Activated CD4-positive, alpha-beta memory T cell treated with anti-CD3 and anti-CD28 coated beads, Interleukin-2, amount 10 ng/mL, durations not matched to agents 7 days and 5 days (primary cell): ENCODE measurements around the gene PBX1. TPM values are rescaled to one million over a fixed set of nuclear protein-coding genes. Genes with fewer than 3 reads are reported as not detected.
"Not testable (repeated sequence)": the region's sequence is repeated elsewhere in the genome, so short reads cannot be mapped to it uniquely, and the experiment has no call there.

Experiments used
- CTCF ChIA-PET: fragments of 350-600 bp; sonication (Branson Sonifier 250); formaldehyde crosslinking; loops from one replicate; lab custom pipeline; 2021; ENCODE audit warnings: antibody characterized with exemption, inconsistent platforms; lab: Charles Lee
- POLR2A ChIA-PET: fragments of 350-600 bp; sonication (Branson Sonifier 250); formaldehyde crosslinking; loops from one replicate; lab custom pipeline; 2021; ENCODE audit warnings: antibody characterized with exemption; lab: Charles Lee
- DNase-seq: peaks from one replicate; pipeline ENCODE4 v3.0.0-alpha.2; 2020
- H3K27ac Mint-ChIP-seq: one replicate; pipeline ENCODE4 v1.8.0; 2021; ENCODE audit warnings: mild to moderate bottlenecking, mixed read lengths
- H3K27me3 Mint-ChIP-seq: one replicate; pipeline ENCODE4 v1.8.0; 2021; ENCODE audit warnings: mixed read lengths
- H3K36me3 Mint-ChIP-seq: one replicate; pipeline ENCODE4 v1.8.0; 2021; ENCODE audit warnings: low read depth, mixed read lengths
- H3K4me1 Mint-ChIP-seq: one replicate; pipeline ENCODE4 v1.8.0; 2021; ENCODE audit warnings: mixed read lengths
- H3K4me3 Mint-ChIP-seq: one replicate; pipeline ENCODE4 v1.8.0; 2021; ENCODE audit warnings: mild to moderate bottlenecking, mixed read lengths
- H3K9me3 Mint-ChIP-seq: one replicate; pipeline ENCODE4 v1.8.0; 2021; ENCODE audit warnings: mixed read lengths
- total RNA-seq, 2 experiments: library from RNA; stranded (reverse); gene quantifications; one replicate each; pipeline ENCODE4 v1.2.3, GENCODE V29; 2021

The PBX1 gene
- total RNA-seq, 2 experiments from 2014 or later, result 0.18 to 0.23 TPM

DNA sequence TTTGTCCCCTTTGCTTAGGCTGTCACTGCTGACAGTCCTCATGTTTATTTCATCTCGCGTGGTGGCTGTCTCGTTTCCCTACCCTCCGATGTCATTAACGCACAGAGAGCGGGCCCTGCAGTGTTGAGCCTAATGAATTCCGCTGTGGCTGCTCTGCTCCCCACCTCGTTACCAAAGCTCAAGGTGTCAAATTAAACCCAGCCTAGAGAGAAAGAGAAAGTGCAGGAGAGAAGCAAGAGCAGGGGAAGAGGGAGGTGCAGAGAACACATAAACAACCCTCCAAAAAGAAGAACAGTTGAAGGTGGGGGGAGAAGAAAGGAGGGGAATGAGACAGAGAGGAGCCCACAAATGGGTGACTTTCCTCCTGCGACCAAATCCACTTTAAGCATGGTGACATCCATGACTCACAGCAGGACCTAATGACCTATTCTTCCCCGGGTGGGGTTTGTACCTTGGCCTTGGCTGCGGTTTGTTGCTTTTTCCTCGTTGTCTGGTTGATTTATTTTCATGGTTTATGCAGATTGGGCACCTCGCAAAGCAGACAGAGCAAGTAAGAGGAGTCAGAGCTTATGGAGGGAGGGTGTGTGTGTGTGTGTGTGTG is 92.5 kb downstream of the PBX1 start:
- POLR2A ChIA-PET, result interaction anchor here (0.5 kb wide), 1 partner anchor 253 kb away, joined by 3 read pairs; no protein-coding TSS in a partner anchor
- H3K4me1 Mint-ChIP-seq, result peaks cover 1% of the 10 kb centered on the region
- H3K27me3 Mint-ChIP-seq, result no peaks in the 10 kb centered on the region
- H3K9me3 Mint-ChIP-seq, result no peaks in the 10 kb centered on the region
- CTCF ChIA-PET, result no interaction called here
- no peaks in the 10 kb centered on the region for H3K36me3 Mint-ChIP-seq
- H3K27ac Mint-ChIP-seq, result no peak overlapping the region
- no peak for DNase-seq
- H3K4me3 Mint-ChIP-seq, result no peak overlapping the region

DNA sequence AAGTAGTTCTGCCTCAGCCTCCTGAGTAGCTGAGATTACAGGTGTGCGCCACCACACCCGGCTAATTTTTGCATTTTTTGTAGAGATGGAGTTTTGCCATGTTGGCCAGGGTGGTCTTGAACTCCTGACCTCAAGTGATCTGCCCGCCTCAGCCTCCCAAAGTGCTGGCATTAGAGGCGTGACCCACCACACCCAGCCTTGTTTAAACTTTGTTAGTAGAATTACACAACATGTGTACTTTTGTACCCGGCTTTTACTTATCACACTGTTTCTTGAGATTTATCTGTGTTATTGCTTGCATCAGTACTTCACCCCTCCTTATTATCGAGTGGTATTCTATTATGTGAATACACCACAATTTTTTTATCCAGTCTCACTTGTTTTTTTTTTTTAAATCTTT is 94.0 kb downstream of the PBX1 start:
- H3K27ac Mint-ChIP-seq, H3K4me1 Mint-ChIP-seq, CTCF ChIA-PET, H3K27me3 Mint-ChIP-seq, DNase-seq, H3K36me3 Mint-ChIP-seq, POLR2A ChIA-PET, H3K4me3 Mint-ChIP-seq, H3K9me3 Mint-ChIP-seq: not testable (repeated sequence)

DNA sequence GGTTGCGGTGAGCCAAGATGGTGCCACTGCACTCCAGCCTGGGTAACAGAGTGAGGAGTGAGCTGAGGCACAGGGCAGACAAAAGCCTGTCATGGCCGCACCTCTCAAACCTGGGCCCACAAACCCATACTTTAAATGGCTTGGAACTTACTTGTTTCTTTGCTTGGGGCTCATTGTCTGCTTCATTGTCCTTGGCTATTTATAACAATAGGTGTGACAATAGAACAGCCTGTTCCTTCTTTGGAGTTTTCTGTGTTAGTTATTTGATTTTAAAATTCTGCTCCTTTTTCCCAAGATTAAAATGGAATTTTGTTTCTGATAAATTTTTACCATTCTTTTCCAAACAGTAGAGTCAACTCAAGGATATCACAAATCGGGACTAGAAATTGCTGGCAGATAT is 94.7 kb downstream of the PBX1 start:
- Mint-ChIP-seq H3K9me3 (no peaks in the 10 kb centered on the region), H3K4me3 (no peak overlapping the region), H3K27me3 (no peaks in the 10 kb centered on the region), H3K27ac (no peak overlapping the region), H3K36me3 (no peaks in the 10 kb centered on the region), H3K4me1 (peaks cover 1% of the 10 kb centered on the region)
- POLR2A ChIA-PET, result no interaction called here
- CTCF ChIA-PET, result no interaction called here
- DNase-seq, result no peak

DNA sequence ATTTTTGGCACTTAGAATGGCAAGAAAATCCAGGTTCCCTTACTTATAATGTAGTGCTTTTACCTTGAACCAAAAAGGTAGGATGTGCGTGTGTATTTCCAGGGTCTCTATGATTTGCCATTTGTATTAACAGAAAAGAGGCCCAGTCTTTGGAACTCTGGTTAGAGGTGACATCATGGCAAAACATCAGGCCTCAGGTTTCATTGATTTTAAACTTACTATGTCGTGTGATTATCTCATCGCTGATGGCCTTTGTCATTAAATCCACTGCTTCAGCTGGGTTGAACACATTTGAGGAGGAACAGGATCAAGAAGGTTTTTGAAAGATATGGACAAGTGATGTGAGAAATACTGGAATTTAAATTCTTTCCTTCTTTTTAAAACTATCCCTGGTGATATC is 95.2 kb downstream of the PBX1 start:
- no peak overlapping the region for H3K27ac Mint-ChIP-seq
- no peak overlapping the region for H3K4me3 Mint-ChIP-seq
- no peaks in the 10 kb centered on the region for H3K9me3 Mint-ChIP-seq
- ChIA-PET POLR2A (no interaction called here), CTCF (no interaction called here)
- peaks cover 1% of the 10 kb centered on the region for H3K4me1 Mint-ChIP-seq
- no peak for DNase-seq
- no peaks in the 10 kb centered on the region for H3K27me3 Mint-ChIP-seq
- no peaks in the 10 kb centered on the region for H3K36me3 Mint-ChIP-seq

DNA sequence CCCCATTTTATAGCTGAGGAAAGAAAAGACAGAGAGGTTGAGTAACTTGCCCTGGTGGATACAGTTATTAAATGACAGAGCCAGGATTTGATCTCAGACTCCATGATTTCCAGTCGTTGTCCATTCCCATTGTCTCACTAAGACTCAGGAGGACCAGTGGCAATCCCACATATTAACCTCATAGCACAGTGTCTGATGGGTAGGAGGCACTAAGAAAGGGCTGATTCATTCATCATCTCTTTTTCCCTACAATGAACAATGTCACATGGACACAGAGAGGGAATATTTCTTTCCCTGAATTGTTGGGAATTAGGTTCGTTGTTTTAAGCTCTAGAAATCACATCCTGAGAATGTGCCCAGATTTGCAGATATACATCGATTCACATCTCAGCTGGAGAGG is 99.9 kb downstream of the PBX1 start:
- H3K27me3 Mint-ChIP-seq, result no peaks in the 10 kb centered on the region
- ChIA-PET POLR2A (no interaction called here), CTCF (no interaction called here)
- H3K27ac Mint-ChIP-seq, result no peak overlapping the region
- H3K4me1 Mint-ChIP-seq, result peaks cover 7% of the 10 kb centered on the region
- H3K36me3 Mint-ChIP-seq, result no peaks in the 10 kb centered on the region
- H3K9me3 Mint-ChIP-seq, result no peaks in the 10 kb centered on the region
- H3K4me3 Mint-ChIP-seq, result no peak overlapping the region
- no peak for DNase-seq

DNA sequence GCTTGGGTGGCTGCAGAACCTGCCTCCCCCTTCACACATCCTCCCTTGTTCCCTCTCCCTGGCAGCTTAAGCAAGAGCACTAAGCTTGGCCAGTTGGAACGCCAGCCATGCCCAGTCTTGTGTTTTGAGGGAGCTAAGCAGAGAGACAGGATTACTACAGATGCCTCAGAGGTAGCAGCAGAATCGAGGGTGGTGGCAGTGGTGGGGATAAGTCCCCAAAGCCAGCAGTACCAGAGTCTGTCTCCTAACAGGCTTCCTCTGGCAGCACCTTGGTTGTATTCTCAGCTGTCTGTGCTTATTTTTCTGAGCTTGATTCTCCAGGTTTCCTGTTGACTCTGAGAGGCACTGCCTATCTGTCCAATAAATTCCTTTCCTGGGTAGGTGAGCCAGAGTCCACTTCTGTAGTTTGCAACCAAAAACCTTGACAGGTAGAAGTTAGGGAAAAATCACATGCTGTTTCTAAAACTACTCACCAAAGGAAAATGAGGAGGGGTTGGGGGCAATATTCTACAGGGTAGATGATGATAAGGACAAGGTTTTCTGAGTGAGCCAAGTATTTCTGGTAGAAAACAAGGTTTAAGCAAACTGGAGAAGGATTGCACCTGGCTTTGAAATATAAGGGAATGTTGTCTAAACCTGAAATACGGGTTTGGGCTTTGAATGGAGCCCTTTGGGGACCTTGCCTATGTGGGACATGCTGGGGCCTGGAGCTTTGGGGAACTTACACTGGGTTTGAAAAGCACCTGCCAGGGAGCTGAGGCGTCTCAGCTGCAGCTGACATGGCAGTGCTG is 100.8 kb downstream of the PBX1 start:
- ChIA-PET CTCF (no interaction called here), POLR2A (no interaction called here)
- no peaks in the 10 kb centered on the region for H3K27me3 Mint-ChIP-seq
- H3K27ac Mint-ChIP-seq, result no peak overlapping the region
- no peaks in the 10 kb centered on the region for H3K9me3 Mint-ChIP-seq
- peaks cover 7% of the 10 kb centered on the region for H3K4me1 Mint-ChIP-seq
- H3K4me3 Mint-ChIP-seq, result no peak overlapping the region
- no peak for DNase-seq
- H3K36me3 Mint-ChIP-seq, result no peaks in the 10 kb centered on the region

DNA sequence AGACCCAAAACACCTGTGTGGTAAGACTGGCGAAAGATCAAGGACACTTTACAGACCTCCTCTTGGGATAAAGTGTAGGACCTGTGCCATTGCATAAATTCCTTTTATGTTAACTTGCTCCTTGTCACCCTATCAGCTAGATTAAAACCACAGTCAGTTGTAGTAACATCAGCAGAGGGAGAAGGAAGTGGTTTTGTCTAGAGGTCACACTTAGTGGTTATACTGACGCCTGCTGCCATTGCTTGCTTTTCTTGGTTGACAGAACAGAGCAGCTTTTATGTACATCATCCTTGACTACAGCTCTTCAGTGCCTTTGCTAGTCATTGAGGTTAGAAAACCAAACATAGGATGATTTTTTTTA is 101.4 kb downstream of the PBX1 start:
- Mint-ChIP-seq H3K4me3 (no peak overlapping the region), H3K36me3 (no peaks in the 10 kb centered on the region), H3K27ac (no peak overlapping the region), H3K27me3 (no peaks in the 10 kb centered on the region), H3K4me1 (peaks cover 7% of the 10 kb centered on the region), H3K9me3 (no peaks in the 10 kb centered on the region)
- ChIA-PET CTCF (no interaction called here), POLR2A (no interaction called here)
- peak; percentile 16 for DNase-seq

DNA sequence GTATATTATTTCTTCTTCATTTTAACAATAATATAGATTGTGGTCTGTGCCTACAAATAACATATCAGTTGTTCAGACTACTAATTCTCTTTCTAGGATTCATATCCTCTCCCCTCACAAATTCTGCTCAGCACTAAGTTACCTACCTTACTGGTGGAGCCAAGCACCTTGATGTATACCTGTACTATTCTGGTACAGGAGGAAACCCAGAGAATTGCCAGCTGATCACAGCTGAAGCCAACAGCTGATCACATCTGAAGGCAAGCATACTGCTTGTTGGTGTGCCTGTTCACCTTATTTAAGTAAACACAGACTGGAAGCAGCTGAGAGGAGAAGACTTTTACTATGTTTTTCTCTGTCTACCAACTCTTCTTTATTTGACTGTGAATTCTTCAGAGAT is 101.8 kb downstream of the PBX1 start:
- no peaks in the 10 kb centered on the region for H3K9me3 Mint-ChIP-seq
- H3K4me3 Mint-ChIP-seq, result no peak overlapping the region
- peaks cover 7% of the 10 kb centered on the region for H3K4me1 Mint-ChIP-seq
- no peaks in the 10 kb centered on the region for H3K36me3 Mint-ChIP-seq
- H3K27ac Mint-ChIP-seq, result no peak overlapping the region
- DNase-seq, result no peak
- ChIA-PET POLR2A (no interaction called here), CTCF (no interaction called here)
- H3K27me3 Mint-ChIP-seq, result no peaks in the 10 kb centered on the region

DNA sequence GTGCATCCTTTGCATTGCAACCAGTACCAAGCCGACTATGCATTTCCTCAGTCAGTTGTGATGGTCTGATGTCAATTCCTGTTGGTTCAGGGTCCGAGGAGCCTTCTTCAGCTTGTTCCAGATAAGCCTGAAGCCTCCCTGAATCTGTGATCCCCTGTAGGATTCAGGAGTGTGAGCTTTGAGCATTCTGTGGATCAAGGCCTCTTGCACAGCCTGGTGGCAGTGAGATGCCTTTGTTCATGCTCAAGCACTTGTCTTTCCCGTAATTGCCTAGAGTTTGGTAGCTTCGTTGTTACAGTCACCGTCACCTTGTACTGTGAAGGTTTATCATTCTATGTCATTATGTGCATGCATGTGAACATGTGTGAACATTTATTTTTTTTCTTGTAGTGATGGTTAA is 103.5 kb downstream of the PBX1 start:
- no peak overlapping the region for H3K27ac Mint-ChIP-seq

DNA sequence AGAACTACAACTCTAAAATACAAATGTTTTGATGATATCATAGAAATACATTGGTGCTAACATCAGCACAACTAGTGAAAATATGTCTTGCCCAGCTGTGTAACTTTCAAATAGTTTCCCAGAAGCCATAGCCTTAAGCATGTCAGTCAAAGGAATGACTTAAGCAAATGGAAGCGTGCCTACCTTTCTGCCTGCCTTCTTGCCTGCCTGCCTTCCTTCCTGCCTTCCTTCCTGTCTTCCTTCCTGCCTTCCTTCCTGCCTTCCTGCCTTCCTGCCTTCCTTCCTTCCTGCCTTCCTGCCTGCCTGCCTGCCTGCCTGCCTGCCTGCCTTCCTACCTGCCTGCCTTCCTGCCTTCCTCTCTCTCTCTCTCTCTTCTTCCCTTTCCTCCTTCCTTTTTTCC is 104.0 kb downstream of the PBX1 start:
- Mint-ChIP-seq H3K9me3 (no peaks in the 10 kb centered on the region), H3K4me1 (peaks cover 7% of the 10 kb centered on the region), H3K4me3 (no peak overlapping the region), H3K27ac (no peak overlapping the region), H3K36me3 (no peaks in the 10 kb centered on the region), H3K27me3 (no peaks in the 10 kb centered on the region)
- no peak for DNase-seq
- ChIA-PET POLR2A (no interaction called here), CTCF (no interaction called here)

More for the DNA sequence above, 103.5 kb downstream of the PBX1 start:
- peaks cover 7% of the 10 kb centered on the region for H3K4me1 Mint-ChIP-seq
- no peaks in the 10 kb centered on the region for H3K27me3 Mint-ChIP-seq
- H3K9me3 Mint-ChIP-seq, result no peaks in the 10 kb centered on the region
- POLR2A ChIA-PET, result no interaction called here
- no peak for DNase-seq
- H3K36me3 Mint-ChIP-seq, result no peaks in the 10 kb centered on the region
- CTCF ChIA-PET, result no interaction called here
- no peak overlapping the region for H3K4me3 Mint-ChIP-seq

DNA sequence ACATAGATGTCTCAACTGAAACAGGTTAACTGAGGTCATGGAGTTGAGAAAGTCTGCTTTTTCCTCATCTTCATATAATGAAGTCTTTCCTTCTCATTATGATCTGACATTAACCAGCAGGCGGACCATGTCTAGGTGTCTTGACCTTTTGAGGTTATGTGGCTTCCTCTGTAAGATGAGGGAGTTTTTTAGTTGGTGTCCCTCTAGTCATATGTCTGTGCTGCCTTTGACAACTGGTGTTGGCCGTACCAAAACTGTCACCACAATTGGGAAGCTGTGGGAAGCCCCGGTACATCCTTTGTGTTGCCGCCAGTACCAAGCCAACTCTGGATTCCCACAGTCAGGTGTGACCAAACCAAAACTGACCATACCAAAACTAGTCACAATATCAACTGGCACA is 105.1 kb downstream of the PBX1 start:
- CTCF ChIA-PET, result no interaction called here
- no peak overlapping the region for H3K4me3 Mint-ChIP-seq

DNA sequence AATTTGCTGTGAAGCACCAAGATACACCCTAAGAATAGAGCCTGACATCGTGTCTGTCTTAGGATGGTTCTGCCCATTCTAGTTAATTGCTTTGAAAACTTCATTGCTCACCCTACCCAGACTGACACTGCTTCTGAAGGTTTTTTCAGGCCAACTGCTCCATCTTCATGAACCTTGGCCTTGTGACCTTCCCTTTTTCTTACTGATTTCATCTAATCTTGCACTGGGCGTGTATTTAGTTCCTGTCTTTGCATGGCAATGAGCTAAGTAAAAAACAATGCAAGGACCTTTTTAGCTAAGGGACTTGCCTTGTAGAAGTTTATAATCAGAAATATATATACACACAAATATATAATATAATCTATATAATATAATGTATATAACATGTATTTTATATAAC is 108.0 kb downstream of the PBX1 start:
- H3K27me3 Mint-ChIP-seq, result no peaks in the 10 kb centered on the region
- H3K4me1 Mint-ChIP-seq, result no peaks in the 10 kb centered on the region
- CTCF ChIA-PET, result no interaction called here
- H3K36me3 Mint-ChIP-seq, result no peaks in the 10 kb centered on the region
- H3K4me3 Mint-ChIP-seq, result no peak overlapping the region
- H3K9me3 Mint-ChIP-seq, result peaks cover 11% of the 10 kb centered on the region
- no peak for DNase-seq
- H3K27ac Mint-ChIP-seq, result no peak overlapping the region
- POLR2A ChIA-PET, result no interaction called here

More for the DNA sequence above, 105.1 kb downstream of the PBX1 start:
- POLR2A ChIA-PET, result no interaction called here
- DNase-seq, result no peak
- Mint-ChIP-seq H3K27ac (no peak overlapping the region), H3K36me3 (no peaks in the 10 kb centered on the region), H3K9me3 (peaks cover 4% of the 10 kb centered on the region), H3K4me1 (peaks cover 7% of the 10 kb centered on the region), H3K27me3 (no peaks in the 10 kb centered on the region)

DNA sequence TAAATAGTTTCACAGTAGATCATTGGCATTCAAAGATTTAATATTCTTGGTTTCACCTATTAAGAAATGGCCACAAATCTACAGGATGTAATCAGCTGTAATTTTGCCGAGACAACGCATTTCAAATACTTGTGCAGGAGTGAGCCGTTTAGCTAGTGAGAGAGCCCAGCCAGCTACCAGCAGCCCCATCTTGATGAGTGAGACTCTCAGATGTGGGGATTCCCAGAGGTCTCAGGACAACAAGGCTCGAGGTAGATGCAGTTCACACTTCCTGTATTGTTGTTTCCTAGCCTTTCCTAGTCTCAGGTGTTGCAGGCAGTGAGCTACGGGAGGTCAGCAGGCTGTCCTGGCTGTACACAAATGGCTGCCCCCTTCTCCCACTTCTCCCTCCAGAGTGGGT is 108.6 kb downstream of the PBX1 start:
- no peak for DNase-seq
- Mint-ChIP-seq H3K4me1 (no peaks in the 10 kb centered on the region), H3K27ac (no peak overlapping the region), H3K27me3 (no peaks in the 10 kb centered on the region), H3K9me3 (peaks cover 11% of the 10 kb centered on the region), H3K36me3 (no peaks in the 10 kb centered on the region), H3K4me3 (no peak overlapping the region)
- POLR2A ChIA-PET, result no interaction called here
- CTCF ChIA-PET, result no interaction called here
